Spinal cord (tissue), 10 donors: ENCODE results near the gene DFFA. TPM values are rescaled to one million over a fixed set of nuclear protein-coding genes. Genes with fewer than 3 reads are reported as not detected.
A peak's percentile ranks its signal among the peaks of the same experiment; 100 is the strongest.
"Not testable (repeated sequence)": the region's sequence is repeated elsewhere in the genome, so short reads cannot be mapped to it uniquely, and the experiment has no call there.

ENCODE experiments used
- DNase-seq, 6 donors: peaks; one replicate each; pipeline versions ENCODE4 v3.0.0 to v3.0.0-alpha.2; 2013 to 2015; ENCODE audit warnings: low spot score in 6 of 6, low read depth in 4 of 6
- H3K27ac ChIP-seq: one replicate; pipeline ENCODE4 v1.5.1; 2013; ENCODE audit warnings: low read depth, low read length, control low read depth
- H3K27me3 ChIP-seq: one replicate; pipeline ENCODE4 v1.6.1; 2013; ENCODE audit warnings: low read length; ENCODE audit not compliant: control insufficient read depth, insufficient read depth
- H3K36me3 ChIP-seq: one replicate; pipeline ENCODE4 v1.6.1; 2013; ENCODE audit warnings: low read length; ENCODE audit not compliant: control insufficient read depth, insufficient read depth
- H3K4me1 ChIP-seq: one replicate; pipeline ENCODE4 v1.6.1; 2013; ENCODE audit warnings: low read length; ENCODE audit not compliant: control insufficient read depth, insufficient read depth
- H3K4me3 ChIP-seq: one replicate; pipeline ENCODE4 v1.5.1; 2013; ENCODE audit warnings: low read depth, low read length, control low read depth
- H3K9me3 ChIP-seq: one replicate; pipeline ENCODE4 v1.6.1; 2013; ENCODE audit warnings: low read length; ENCODE audit not compliant: control insufficient read depth, insufficient read depth
- WGBS: methylation state at CpG from one replicate; pipeline ENCODE4 v1.1.5; 2013; ENCODE audit warnings: missing lambda C conversion rate; ENCODE audit not compliant: insufficient coverage; 5-methylcytosine and 5-hydroxymethylcytosine counted together
- polyA plus RNA-seq, 2 donors: library from polyadenylated mRNA; unstranded; fragments of 120-200 nt; gene quantifications; one replicate each; pipeline ENCODE4 v1.2.1, GENCODE V29; 2013; ENCODE audit not compliant: insufficient read length in 2 of 2
- total RNA-seq, 2 donors: library from RNA; depleted of rRNA in 1 of 2; stranded (reverse); fragments of 120-200 nt in 1 of 2; fragments of >200 nt in 1 of 2; gene quantifications; one replicate each; pipeline versions ENCODE4 v1.2.3 to v1.2.4, GENCODE V29; 2013 to 2014
- donor health status: healthy.

DFFA gene
- total and polyA plus RNA-seq, 4 donors: 33.9 to 39.5 (median 35.8) TPM

DNA sequence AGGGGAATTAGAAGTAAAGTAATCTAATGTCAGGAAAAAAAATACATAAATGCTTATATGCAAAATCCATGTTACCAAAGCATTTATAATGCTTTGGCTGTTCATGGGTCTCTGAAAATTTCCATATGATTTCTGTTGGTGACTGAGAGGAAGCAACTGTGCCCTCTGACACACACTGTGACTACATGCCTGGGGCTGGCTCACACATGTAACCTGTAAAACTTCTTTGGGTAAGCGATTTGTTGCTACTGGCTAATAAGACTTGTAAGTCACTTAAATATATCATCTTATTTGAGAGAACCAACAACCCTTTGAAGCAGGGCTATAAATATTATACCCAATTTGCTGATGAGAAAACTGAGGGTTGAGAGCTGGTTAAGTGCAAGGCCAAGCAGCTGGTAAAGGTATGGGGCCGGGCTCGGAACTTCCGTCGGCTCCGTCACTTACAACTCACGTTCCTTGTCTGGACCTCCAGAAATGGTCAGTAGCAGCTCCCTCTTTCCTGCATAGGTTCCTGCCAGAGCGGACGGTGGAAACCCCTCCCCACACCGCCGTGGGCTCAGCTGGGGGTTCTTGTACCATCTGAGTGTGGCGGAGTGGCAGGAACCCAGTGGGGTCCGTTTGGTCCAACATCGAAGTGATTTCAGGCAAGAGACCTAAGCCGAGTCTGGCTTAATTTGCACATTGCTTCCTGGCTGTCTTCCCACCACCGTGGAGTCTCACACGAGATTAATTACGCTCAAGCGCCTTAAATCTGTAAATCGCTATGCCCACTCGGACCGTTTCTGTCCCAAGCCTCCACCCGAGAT lies 714 bp downstream of the DFFA start:
- Histone ChIP-seq H3K36me3 (peaks cover 22% of the 10 kb centered on the region), H3K4me1 (peaks cover 28% of the 10 kb centered on the region), H3K4me3 (peak overlapping the region; percentile 95), H3K27ac (peak overlapping the region; percentile 57), H3K27me3 (no peaks in the 10 kb centered on the region), H3K9me3 (no peaks in the 10 kb centered on the region)
- 0% methylated on average over 19 of the region's 23 CpGs for WGBS
- no peak for DNase-seq

DNA sequence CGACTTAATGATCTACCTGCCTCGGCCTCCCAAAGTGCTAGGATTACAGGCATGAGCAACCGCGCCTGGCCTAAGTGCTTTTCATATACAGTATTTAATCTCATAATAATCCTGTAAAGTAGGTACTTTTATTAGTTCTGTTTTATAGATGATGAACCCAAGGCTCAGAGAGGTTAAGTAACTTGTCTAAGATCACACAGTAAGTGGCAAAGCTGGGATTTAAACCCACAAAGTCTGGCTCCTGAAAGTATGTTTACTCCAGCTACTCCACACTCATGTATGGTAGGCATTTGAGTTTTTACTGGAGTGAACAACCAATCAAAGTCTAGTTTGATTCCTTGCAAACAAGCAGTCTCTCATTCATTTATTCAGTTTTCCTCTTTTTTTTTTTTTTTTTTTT lies 2.3 kb downstream of the DFFA start:
- no CpG with 5 or more reads among the region's 4 CpGs for WGBS
- Histone ChIP-seq H3K9me3 (no peaks in the 10 kb centered on the region), H3K36me3 (peaks cover 36% of the 10 kb centered on the region), H3K27me3 (no peaks in the 10 kb centered on the region), H3K4me1 (peaks cover 16% of the 10 kb centered on the region), H3K27ac (no peak overlapping the region), H3K4me3 (no peak overlapping the region)
- no peak for DNase-seq

DNA sequence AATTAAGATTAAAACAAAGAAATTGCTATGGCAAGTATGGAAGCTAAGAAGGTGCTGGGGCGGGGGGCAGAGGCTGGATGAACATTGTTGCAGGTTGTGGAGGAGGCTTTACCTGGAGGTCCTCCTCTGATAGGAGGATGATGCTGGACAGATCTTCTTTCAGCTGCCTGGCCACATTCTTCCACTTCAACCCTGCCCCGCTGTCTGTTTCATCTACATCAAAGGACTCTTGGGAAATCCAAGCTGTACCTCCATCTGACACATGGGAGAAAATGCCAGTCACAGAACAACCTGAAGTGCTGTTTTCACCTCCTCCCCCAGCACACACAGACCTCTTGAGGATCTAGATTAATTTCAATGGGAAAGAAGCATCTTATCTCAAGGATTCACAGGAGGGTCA lies 5.3 kb downstream of the DFFA start:
- DNase-seq: no peak
- Histone ChIP-seq H3K4me1 (peaks cover 10% of the 10 kb centered on the region), H3K9me3 (no peaks in the 10 kb centered on the region), H3K36me3 (peaks cover 63% of the 10 kb centered on the region), H3K4me3 (no peak overlapping the region), H3K27me3 (no peaks in the 10 kb centered on the region), H3K27ac (no peak overlapping the region)
- WGBS: 93% methylated on average over 2 of the region's 2 CpGs

DNA sequence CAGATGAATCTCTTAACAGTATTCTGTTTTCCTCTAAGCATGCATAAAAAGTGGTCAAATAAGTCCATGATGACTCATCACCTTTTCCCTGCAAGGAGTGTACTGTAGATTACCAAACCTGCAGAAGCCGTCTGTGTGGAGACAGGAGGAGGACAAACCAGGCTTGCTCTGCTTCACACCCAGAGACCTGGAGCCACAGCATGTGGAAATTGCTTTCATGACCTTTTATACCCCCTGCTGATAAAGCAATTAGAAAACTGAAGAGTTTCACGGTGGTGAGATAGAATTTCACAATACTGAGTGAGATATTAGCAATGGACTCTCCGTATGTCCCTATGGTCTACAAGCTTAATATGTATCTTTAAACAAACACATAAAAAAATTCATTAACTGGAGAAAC lies 13.1 kb downstream of the DFFA start:
- Histone ChIP-seq H3K9me3 (no peaks in the 10 kb centered on the region), H3K36me3 (peaks cover 44% of the 10 kb centered on the region)
- WGBS: 63% methylated on average over 1 of the region's 3 CpGs

DNA sequence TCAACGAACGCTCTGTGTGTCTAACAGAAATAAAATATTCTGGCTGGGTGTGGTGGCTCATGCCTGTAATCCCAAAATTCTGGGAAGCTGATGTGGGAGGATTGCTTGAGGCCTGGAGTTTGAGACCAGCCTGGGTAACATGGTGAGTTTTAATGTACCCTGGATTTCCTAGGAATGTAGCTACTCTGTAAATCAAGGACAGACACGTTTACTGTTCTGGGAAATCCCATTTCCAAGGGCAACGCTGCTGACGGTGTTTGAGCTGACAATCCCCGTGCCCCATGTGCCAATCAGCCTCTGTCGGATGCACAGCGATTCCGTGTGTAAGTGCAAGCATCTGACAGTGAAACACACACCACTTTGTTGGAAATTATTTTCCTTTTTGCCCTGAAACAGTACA lies 14.5 kb downstream of the DFFA start:
- Histone ChIP-seq H3K4me3 (no peak overlapping the region), H3K27me3 (no peaks in the 10 kb centered on the region), H3K36me3 (peaks cover 31% of the 10 kb centered on the region), H3K4me1 (no peaks in the 10 kb centered on the region), H3K9me3 (no peaks in the 10 kb centered on the region), H3K27ac (no peak overlapping the region)
- 79% methylated on average over 9 of the region's 9 CpGs for WGBS
- no peak for DNase-seq

More for the DNA sequence above, 13.1 kb downstream of the DFFA start:
- Histone ChIP-seq H3K4me3 (no peak overlapping the region), H3K27ac (no peak overlapping the region), H3K27me3 (no peaks in the 10 kb centered on the region), H3K4me1 (no peaks in the 10 kb centered on the region)
- DNase-seq: peak in 1 of 6 donors; percentile 59

DNA sequence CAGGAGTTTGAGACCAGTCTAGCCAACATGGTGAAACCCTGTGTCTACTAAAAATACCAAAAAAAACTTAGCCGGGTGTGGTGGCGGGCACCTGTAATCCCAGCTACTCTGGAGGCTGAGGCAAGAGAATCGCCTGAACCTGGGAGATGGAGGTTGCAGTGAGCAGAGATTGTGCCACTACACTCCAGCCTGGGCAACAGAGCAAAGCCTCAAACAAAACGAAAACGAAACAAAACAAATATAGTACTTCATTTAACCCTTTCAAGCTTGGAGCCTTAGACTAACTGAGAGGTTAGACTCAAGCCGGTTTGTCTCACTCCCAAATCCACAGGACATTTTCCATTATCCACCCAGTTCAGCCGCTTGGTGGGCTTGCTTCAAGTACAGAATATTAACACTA lies 14.9 kb downstream of the DFFA start:
- not testable (repeated sequence) for H3K4me1 ChIP-seq, DNase-seq, H3K4me3 ChIP-seq, H3K27ac ChIP-seq, H3K27me3 ChIP-seq, H3K9me3 ChIP-seq
- 64% methylated on average over 4 of the region's 7 CpGs for WGBS
- peaks cover 29% of the 10 kb centered on the region for H3K36me3 ChIP-seq

- Histone ChIP-seq H3K4me3 (no peak overlapping the region), H3K27me3 (no peaks in the 10 kb centered on the region), H3K4me1 (no peaks in the 10 kb centered on the region), H3K36me3 (peaks cover 21% of the 10 kb centered on the region), H3K9me3 (no peaks in the 10 kb centered on the region), H3K27ac (no peak overlapping the region)
- no CpG with 5 or more reads among the region's 7 CpGs for WGBS
- DNase-seq: no peak
These were observed 15.7 kb downstream of the DFFA start for GRCh38 chr1:10456661-10457060.

GRCh38 chr1:10456048-10456447 lies 16.3 kb downstream of the DFFA start:
- DNase-seq: no peak
- Histone ChIP-seq H3K36me3 (peaks cover 17% of the 10 kb centered on the region), H3K9me3 (no peaks in the 10 kb centered on the region), H3K27ac (no peak overlapping the region), H3K4me1 (peaks cover 4% of the 10 kb centered on the region), H3K27me3 (no peaks in the 10 kb centered on the region), H3K4me3 (no peak overlapping the region)
- WGBS: 88% methylated on average over 5 of the region's 5 CpGs

GRCh38 chr1:10451287-10451686 lies 21.0 kb downstream of the DFFA start:
- H3K36me3 ChIP-seq: peaks cover 17% of the 10 kb centered on the region
- no peaks in the 10 kb centered on the region for H3K27me3 ChIP-seq
- WGBS: 9% methylated on average over 5 of the region's 10 CpGs
- peak in 2 of 6 donors; percentile 23 to 80 for DNase-seq
- H3K4me1 ChIP-seq: peaks cover 13% of the 10 kb centered on the region
- H3K9me3 ChIP-seq: no peaks in the 10 kb centered on the region
- no peak overlapping the region for H3K27ac ChIP-seq
- no peak overlapping the region for H3K4me3 ChIP-seq

DNA sequence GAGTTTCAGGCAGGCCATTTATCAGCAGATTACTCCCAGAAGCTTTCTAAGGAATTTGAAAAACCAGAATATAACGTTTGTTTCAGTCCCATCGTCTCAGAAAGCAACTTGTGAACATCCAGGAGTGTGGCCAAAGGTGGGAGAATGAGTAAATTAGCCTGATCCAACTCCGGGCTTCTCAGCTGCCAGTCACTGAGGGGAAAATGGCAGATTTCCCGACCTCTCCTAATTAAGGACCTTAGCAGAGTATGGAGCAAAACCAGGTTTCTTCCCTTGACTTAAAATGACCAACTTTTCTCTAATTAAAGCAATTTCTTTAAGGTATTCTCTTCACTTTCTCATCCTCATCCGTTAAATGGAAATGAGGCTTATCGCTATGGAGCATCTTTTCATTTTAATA lies 21.5 kb downstream of the DFFA start:
- WGBS: 36% methylated on average over 3 of the region's 6 CpGs
- DNase-seq: peak in 1 of 6 donors; percentile 70
- Histone ChIP-seq H3K4me1 (peaks cover 13% of the 10 kb centered on the region), H3K27ac (no peak overlapping the region), H3K9me3 (no peaks in the 10 kb centered on the region), H3K36me3 (peaks cover 17% of the 10 kb centered on the region), H3K27me3 (no peaks in the 10 kb centered on the region), H3K4me3 (no peak overlapping the region)
